H1 (cell line): ENCODE results near the gene HTR6. TPM values are rescaled to one million over a fixed set of nuclear protein-coding genes. Genes with fewer than 3 reads are reported as not detected.

Experiments
- CTCF ChIA-PET: fragments of 300-600 bp; sonication (Branson Sonifier 250); formaldehyde crosslinking; loops from one replicate; lab custom pipeline; 2021; ENCODE audit not compliant: partially characterized antibody; lab: Charles Lee
- POLR2A ChIA-PET: fragments of 300-600 bp; sonication (Branson Sonifier 250); formaldehyde crosslinking; loops from one replicate; lab custom pipeline; 2021; ENCODE audit warnings: inconsistent platforms; ENCODE audit not compliant: partially characterized antibody; lab: Charles Lee
- DNase-seq, 2 experiments: peaks; one replicate each; pipeline versions ENCODE4 v3.0.0 to v3.0.0-alpha.2; 2010 to 2022; ENCODE audit warnings: low spot score in 2 of 2, low read depth in 1 of 2, mixed read lengths in 1 of 2
- FAIRE-seq: peaks from 2 replicates; lab custom pipeline; 2011; peaks lifted over from hg19 to GRCh38; lab: Jason Lieb, UNC
- H2AFZ ChIP-seq: 2 replicates; pipeline ENCODE4 v1.8.1; 2012; ENCODE audit warnings: low read length, inconsistent platforms
- H2AK5ac ChIP-seq: 2 replicates; pipeline ENCODE4 v1.6.1; 2013; ENCODE audit warnings: low read depth, low read length
- H2BK120ac ChIP-seq: replicated peaks from 2 replicates; pipeline ENCODE3; 2013; ENCODE audit warnings: low read depth, low read length, inconsistent platforms
- H2BK12ac ChIP-seq: 2 replicates; pipeline ENCODE4 v1.6.1; 2013; ENCODE audit warnings: low read depth, low read length
- H2BK15ac ChIP-seq: 2 replicates; pipeline ENCODE4 v1.6.1; 2013; ENCODE audit warnings: low read length
- H2BK20ac ChIP-seq: 2 replicates; pipeline ENCODE4 v1.6.1; 2013; ENCODE audit warnings: low read length
- H2BK5ac ChIP-seq: 2 replicates; pipeline ENCODE4 v1.6.1; 2013; ENCODE audit warnings: low read depth, low read length
- H3K14ac ChIP-seq: 2 replicates; pipeline ENCODE4 v1.6.1; 2013; ENCODE audit warnings: inconsistent platforms; ENCODE audit not compliant: insufficient read length
- H3K18ac ChIP-seq: 2 replicates; pipeline ENCODE4 v1.6.1; 2013; ENCODE audit warnings: low read length; ENCODE audit errors: extremely low read depth
- H3K23ac ChIP-seq: 2 replicates; pipeline ENCODE4 v1.6.1; 2013; ENCODE audit warnings: inconsistent platforms; ENCODE audit not compliant: insufficient read length
- H3K23me2 ChIP-seq: 2 replicates; pipeline ENCODE4 v1.6.1; 2013; ENCODE audit warnings: low read depth, low read length
- H3K27ac ChIP-seq: 2 replicates; pipeline ENCODE4 v1.6.1; 2011; ENCODE audit warnings: low read depth, low read length, inconsistent platforms
- H3K27me3 ChIP-seq, 4 experiments: replicated peaks in 1 of 4; 1 replicate in 1 of 4; 2 replicates in 3 of 4; pipeline versions ENCODE4 v1.6.1 to v1.8.1; 2011 to 2013; ENCODE audit warnings: low read length in 3 of 4, mild to moderate bottlenecking in 3 of 4, inconsistent platforms in 2 of 4, mixed read lengths in 2 of 4, moderate library complexity in 1 of 4; ENCODE audit not compliant: control insufficient read depth in 3 of 4, insufficient read depth in 3 of 4; ENCODE audit errors: extremely low read depth in 1 of 4
- H3K36me3 ChIP-seq, 4 experiments: 2 replicates each; pipeline versions ENCODE4 v1.6.1 to v1.8.1; 2011 to 2013; ENCODE audit warnings: mild to moderate bottlenecking in 4 of 4, low read length in 3 of 4, moderate library complexity in 2 of 4, control low read depth in 1 of 4, inconsistent platforms in 1 of 4; ENCODE audit not compliant: insufficient read depth in 4 of 4, control insufficient read depth in 2 of 4
- H3K4ac ChIP-seq: replicated peaks from 2 replicates; pipeline ENCODE3; 2013; ENCODE audit warnings: low read length, low read depth, mixed read lengths, inconsistent platforms; ENCODE audit not compliant: insufficient read length
- H3K4me1 ChIP-seq, 4 experiments: replicated peaks in 1 of 4; 1 replicate in 1 of 4; 2 replicates in 3 of 4; pipeline versions ENCODE4 v1.6.1 to v1.8.1; 2011 to 2013; ENCODE audit warnings: low read length in 3 of 4, inconsistent platforms in 2 of 4, mixed read lengths in 1 of 4; ENCODE audit not compliant: insufficient read depth in 4 of 4, control insufficient read depth in 3 of 4
- H3K4me2 ChIP-seq, 2 experiments: 2 replicates each; pipeline versions ENCODE4 v1.6.1 to v1.8.1; 2011 to 2013; ENCODE audit warnings: low read depth in 2 of 2, low read length in 2 of 2, control low read depth in 1 of 2, inconsistent platforms in 1 of 2, mild to moderate bottlenecking in 1 of 2; ENCODE audit not compliant: insufficient read depth in 1 of 2
- H3K4me3 ChIP-seq, 4 experiments: fragments of 200-600, 300-600 bp in 1 of 4; sonication (generic), shearing (Covaris generic), sonication (Bioruptor Twin) in 1 of 4; 2 replicates each; pipeline versions ENCODE4 v1.5.1 to v1.8.1; 2011 to 2016; ENCODE audit warnings: low read length in 4 of 4, low read depth in 3 of 4, control low read depth in 2 of 4, inconsistent platforms in 2 of 4, mild to moderate bottlenecking in 2 of 4, mixed read lengths in 1 of 4, moderate library complexity in 1 of 4; ENCODE audit not compliant: insufficient read depth in 2 of 4; ENCODE audit errors: extremely low read depth in 1 of 4
- H3K56ac ChIP-seq: replicated peaks from 2 replicates; pipeline ENCODE3; 2013; ENCODE audit warnings: low read depth, mild to moderate bottlenecking, mixed read lengths, low read length, inconsistent platforms; ENCODE audit not compliant: insufficient read length
- H3K79me1 ChIP-seq: 2 replicates; pipeline ENCODE4 v1.6.1; 2013; ENCODE audit warnings: low read depth, low read length, control low read depth
- H3K79me2 ChIP-seq, 2 experiments: 2 replicates each; pipeline versions ENCODE4 v1.6.1 to v1.8.1; 2012 to 2013; ENCODE audit warnings: low read length in 2 of 2, mild to moderate bottlenecking in 2 of 2, inconsistent platforms in 1 of 2; ENCODE audit not compliant: insufficient read depth in 2 of 2, control insufficient read depth in 1 of 2
- H3K9ac ChIP-seq, 4 experiments: replicated peaks in 1 of 4; 1 replicate in 1 of 4; 2 replicates in 3 of 4; pipeline versions ENCODE4 v1.6.1 to v1.8.1; 2011 to 2013; ENCODE audit warnings: low read depth in 3 of 4, low read length in 3 of 4, control low read depth in 2 of 4, mild to moderate bottlenecking in 2 of 4, moderate library complexity in 2 of 4, inconsistent platforms in 1 of 4; ENCODE audit errors: extremely low read depth in 1 of 4
- H3K9me3 ChIP-seq, 2 experiments: 2 replicates each; pipeline versions ENCODE4 v1.6.1 to v1.8.1; 2012 to 2013; ENCODE audit warnings: mild to moderate bottlenecking in 2 of 2, moderate library complexity in 2 of 2, control low read depth in 1 of 2, inconsistent platforms in 1 of 2, low read depth in 1 of 2, low read length in 1 of 2, mixed read lengths in 1 of 2; ENCODE audit not compliant: insufficient read depth in 2 of 2
- H4K20me1 ChIP-seq, 2 experiments: replicated peaks in 1 of 2; 2 replicates each; pipeline versions ENCODE3 to v1.8.1; 2011 to 2013; ENCODE audit warnings: inconsistent platforms in 2 of 2, low read length in 2 of 2, mild to moderate bottlenecking in 1 of 2; ENCODE audit not compliant: insufficient read depth in 2 of 2, control insufficient read depth in 1 of 2
- H4K5ac ChIP-seq: 2 replicates; pipeline ENCODE4 v1.6.1; 2013; ENCODE audit warnings: low read length, low read depth, mixed read lengths, inconsistent platforms; ENCODE audit not compliant: insufficient read length
- H4K8ac ChIP-seq: 2 replicates; pipeline ENCODE4 v1.8.0; 2013; ENCODE audit warnings: mild to moderate bottlenecking, moderate library complexity, low read length, inconsistent platforms; ENCODE audit not compliant: insufficient read depth; ENCODE audit errors: extremely low read depth
- H4K91ac ChIP-seq: replicated peaks from 2 replicates; pipeline ENCODE3; 2013; ENCODE audit warnings: low read length, mixed read lengths, inconsistent platforms; ENCODE audit not compliant: insufficient read length
- ASH2L ChIP-seq: fragments of 200-600, 300-600 bp; sonication (generic); IDR thresholded peaks from one replicate; pipeline ENCODE4 v1.7.1; 2017; ENCODE audit warnings: low read length
- WGBS, 2 experiments: shearing (Covaris generic) in 1 of 2; methylation state at CpG; one replicate each; pipeline versions ENCODE4 v1.1.6 to v1.1.7; 2013 to 2015; ENCODE audit warnings: low lambda C conversion rate in 2 of 2, mixed read lengths in 2 of 2, inconsistent platforms in 1 of 2, low coverage in 1 of 2, missing lambda C conversion rate in 1 of 2; ENCODE audit not compliant: insufficient replicate concordance in 2 of 2, insufficient coverage in 1 of 2, insufficient read length in 1 of 2; ENCODE audit errors: extremely low coverage in 1 of 2, missing lambda C conversion rate in 1 of 2; 5-methylcytosine and 5-hydroxymethylcytosine counted together
- polyA plus RNA-seq, 7 experiments: library from polyadenylated mRNA; depleted of rRNA in 3 of 7; stranded (reverse) in 5 of 7; unstranded in 2 of 7; fragments of >200 nt in 5 of 7; fragments of 200-250 nt in 2 of 7; gene quantifications; 1 replicate in 5 of 7; 2 replicates in 1 of 7; 4 replicates in 1 of 7; pipeline versions ENCODE4 v1.2.1 to v1.2.3, GENCODE V29; 2011 to 2013; ENCODE audit warnings: missing spikeins in 2 of 7, mixed read lengths in 2 of 7
- total RNA-seq: library from RNA; stranded (reverse); fragmentation: NEBNext Ultra II Directional; extraction: Animal tissue kit (Norgen Biotek cat#: 25700); gene quantifications from 2 replicates; pipeline ENCODE4 v1.2.1, GENCODE V29; 2021

HTR6 gene
- total and polyA plus RNA-seq, 2 of the 8 experiments (the other 6 are each of a cell fraction or from before 2014, with no cell fraction given): 0.76 to 0.95 TPM

DNA sequence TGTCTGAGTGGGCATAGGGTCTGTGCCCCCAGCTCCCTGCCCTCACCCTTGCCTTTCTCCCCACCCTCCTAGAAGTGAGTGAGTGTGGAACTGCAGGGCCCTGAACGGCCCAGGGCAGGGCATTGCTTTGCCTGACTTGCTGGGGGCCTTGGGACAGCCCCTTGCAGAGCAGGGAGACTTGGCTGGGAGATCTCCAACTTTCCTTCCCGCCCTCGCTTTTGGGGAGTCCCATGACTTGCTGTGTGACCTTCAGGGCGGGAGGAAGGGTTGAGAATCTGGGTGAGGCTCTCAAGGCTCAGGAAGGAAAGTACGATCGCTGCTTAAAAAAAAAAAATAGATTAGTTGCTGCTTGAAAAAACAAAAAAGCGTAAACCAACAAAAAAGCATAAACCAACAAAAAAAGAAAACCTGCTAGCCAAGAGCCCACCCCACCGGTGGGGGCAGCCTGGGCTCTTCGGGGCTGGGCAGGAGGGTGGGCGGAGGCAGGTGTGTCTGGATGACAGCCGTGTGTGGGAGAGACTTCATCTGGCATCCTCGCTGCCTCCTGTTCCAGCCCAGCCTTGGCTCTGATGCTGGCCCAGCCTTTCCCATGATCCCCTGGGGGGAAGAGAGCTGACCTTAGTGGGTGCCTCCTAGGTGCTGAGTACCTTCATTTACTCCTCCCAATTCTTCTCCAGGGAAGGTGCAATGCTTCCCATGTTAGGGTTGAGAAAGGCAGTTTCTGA, 14.1 kb upstream of the HTR6 start:
- Histone ChIP-seq H3K14ac (no peak overlapping the region), H3K4ac (no peak overlapping the region)
- TF ChIP-seq ASH2L: no peak
- TF ChIP-seq, all 59 proteins: peak for 0
- Histone ChIP-seq H4K5ac (no peak overlapping the region), H2BK15ac (peak overlapping the region; percentile 63; the same call in 1 of the 2 replicates), H3K9ac (no peak overlapping the region; a peak in 1 of 7 replicates), H2BK120ac (no peak overlapping the region), H3K23me2 (no peaks in the 10 kb centered on the region), H2BK20ac (no peak overlapping the region), H3K27me3 (peaks cover 0 to 11% (median 6%) of the 10 kb centered on the region in 4 experiments; a peak in 5 of 7 replicates), H3K18ac (peak overlapping the region; percentile 25; the same call in 1 of the 2 replicates), H3K4me3 (no peak overlapping the region), H4K20me1 (peaks cover 0 to 2% of the 10 kb centered on the region in 2 experiments), H2AK5ac (no peak overlapping the region), H4K91ac (no peak overlapping the region), H4K8ac (no peak overlapping the region), H3K9me3 (no peaks in the 10 kb centered on the region), H3K4me1 (peaks cover 0 to 7% (median 6%) of the 10 kb centered on the region in 4 experiments; a peak in 6 of 7 replicates), H3K27ac (no peak overlapping the region), H3K79me2 (no peaks in the 10 kb centered on the region), H3K23ac (no peak overlapping the region), H3K79me1 (no peaks in the 10 kb centered on the region), H3K4me2 (no peak overlapping the region), H2AFZ (no peak overlapping the region), H2BK12ac (0 out of 2 replicates have a peak overlapping the region, but pooled peaks have one; percentile 75), H3K56ac (no peak overlapping the region), H2BK5ac (no peak overlapping the region), H3K36me3 (no peaks in the 10 kb centered on the region)
- POLR2A ChIA-PET: interaction anchor here (0.7 to 1.1 kb wide), 3 partner anchors 16 to 319 kb away, joined by 3 read pairs; no protein-coding TSS in a partner anchor
- FAIRE-seq (no peak), DNase-seq (no peak)
- CTCF ChIA-PET: interaction anchor here (0.7 to 7.9 kb wide), 32 partner anchors 9 to 444 kb away, joined by 3 to 63 read pairs (median 4); partner anchors contain the start of gene HTR6
- WGBS, 2 experiments: 81% methylated on average over 10 of the region's 12 CpGs; no CpG with 5 or more reads in 1 of the 2 experiments
